AG04450 (cell line): ENCODE measurements around the gene FAM98C. TPM values are rescaled to one million over a fixed set of nuclear protein-coding genes. Genes with fewer than 3 reads are reported as not detected.

Experiments
- CTCF ChIA-PET: fragments of 300-600, 350-600 bp; formaldehyde crosslinking; extraction: SDS; loops from one replicate; lab custom pipeline; 2022; ENCODE audit warnings: antibody characterized with exemption, inconsistent platforms; lab: Charles Lee
- POLR2A ChIA-PET: fragments of 350-600 bp; formaldehyde crosslinking; extraction: SDS; loops from one replicate; lab custom pipeline; 2021; ENCODE audit warnings: antibody characterized with exemption, inconsistent platforms; lab: Yijun Ruan, JAX
- DNase-seq: peaks from one replicate; pipeline ENCODE4 v3.0.0-alpha.2; 2011; ENCODE audit warnings: low read depth, low spot score
- H3K27ac ChIP-seq: one replicate; pipeline ENCODE4 v1.5.1; 2012; ENCODE audit warnings: low read depth, low read length, control low read depth
- H3K27me3 ChIP-seq: one replicate; pipeline ENCODE4 v1.6.0; 2012; ENCODE audit warnings: low read length; ENCODE audit not compliant: control insufficient read depth, insufficient read depth
- H3K4me3 ChIP-seq: 2 replicates; pipeline ENCODE4 v1.5.1; 2011; ENCODE audit warnings: mild to moderate bottlenecking, low read depth, low read length, control low read depth
- H3K9me3 ChIP-seq: 2 replicates; pipeline ENCODE4 v1.5.1; 2012; ENCODE audit warnings: low read length; ENCODE audit not compliant: control insufficient read depth, insufficient read depth
- polyA plus RNA-seq: library from polyadenylated mRNA; depleted of rRNA; stranded (reverse); fragments of >200 nt; gene quantifications from 2 replicates; pipeline ENCODE4 v1.2.3, GENCODE V29; 2011
- TF ChIP-seq, protein P1 (sequence below): IDR thresholded peaks from 2 replicates; pipeline ENCODE4 v1.5.1; 2011; ENCODE audit warnings: low read depth, low read length, control low read depth, inconsistent platforms

The FAM98C gene
- polyA plus RNA-seq, 1 experiment = 5.0 TPM

DNA sequence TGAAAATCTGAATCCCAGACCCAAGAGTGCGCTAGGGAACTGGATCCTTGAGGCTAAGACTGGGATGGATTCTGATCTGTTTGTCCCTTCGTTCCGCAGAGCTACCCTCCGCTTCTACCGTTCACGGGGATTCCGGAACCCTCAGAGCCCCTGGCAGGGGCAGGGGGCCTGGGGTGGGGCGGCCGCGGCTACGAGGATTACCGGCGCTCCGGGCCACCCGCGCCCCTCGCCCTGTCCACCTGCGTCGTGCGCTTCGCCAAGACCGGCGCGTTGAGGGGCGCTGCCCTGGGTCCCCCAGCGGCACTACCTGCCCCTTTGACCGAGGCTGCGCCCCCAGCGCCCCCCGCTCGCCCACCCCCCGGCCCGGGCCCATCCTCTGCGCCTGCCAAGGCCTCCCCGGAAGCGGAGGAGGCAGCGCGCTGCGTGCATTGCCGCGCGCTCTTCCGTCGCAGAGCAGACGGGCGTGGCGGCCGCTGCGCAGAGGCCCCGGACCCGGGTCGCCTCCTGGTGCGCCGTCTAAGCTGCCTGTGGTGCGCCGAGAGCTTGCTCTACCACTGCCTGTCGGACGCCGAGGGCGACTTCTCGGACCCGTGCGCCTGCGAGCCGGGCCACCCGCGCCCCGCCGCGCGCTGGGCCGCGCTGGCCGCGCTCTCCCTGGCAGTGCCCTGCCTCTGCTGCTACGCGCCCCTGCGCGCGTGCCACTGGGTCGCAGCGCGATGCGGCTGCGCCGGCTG lies 7.3 kb upstream of the FAM98C start:
- TF ChIP-seq, protein P1, sequence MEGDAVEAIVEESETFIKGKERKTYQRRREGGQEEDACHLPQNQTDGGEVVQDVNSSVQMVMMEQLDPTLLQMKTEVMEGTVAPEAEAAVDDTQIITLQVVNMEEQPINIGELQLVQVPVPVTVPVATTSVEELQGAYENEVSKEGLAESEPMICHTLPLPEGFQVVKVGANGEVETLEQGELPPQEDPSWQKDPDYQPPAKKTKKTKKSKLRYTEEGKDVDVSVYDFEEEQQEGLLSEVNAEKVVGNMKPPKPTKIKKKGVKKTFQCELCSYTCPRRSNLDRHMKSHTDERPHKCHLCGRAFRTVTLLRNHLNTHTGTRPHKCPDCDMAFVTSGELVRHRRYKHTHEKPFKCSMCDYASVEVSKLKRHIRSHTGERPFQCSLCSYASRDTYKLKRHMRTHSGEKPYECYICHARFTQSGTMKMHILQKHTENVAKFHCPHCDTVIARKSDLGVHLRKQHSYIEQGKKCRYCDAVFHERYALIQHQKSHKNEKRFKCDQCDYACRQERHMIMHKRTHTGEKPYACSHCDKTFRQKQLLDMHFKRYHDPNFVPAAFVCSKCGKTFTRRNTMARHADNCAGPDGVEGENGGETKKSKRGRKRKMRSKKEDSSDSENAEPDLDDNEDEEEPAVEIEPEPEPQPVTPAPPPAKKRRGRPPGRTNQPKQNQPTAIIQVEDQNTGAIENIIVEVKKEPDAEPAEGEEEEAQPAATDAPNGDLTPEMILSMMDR = no peak
- Histone ChIP-seq H3K4me3 (no peak overlapping the region), H3K27me3 (no peaks in the 10 kb centered on the region), H3K9me3 (peaks cover 7% of the 10 kb centered on the region; the same call in 1 of the 2 replicates), H3K27ac (no peak overlapping the region)
- POLR2A ChIA-PET = no interaction called here
- DNase-seq = no peak
- CTCF ChIA-PET = interaction anchor here (0.6 kb wide), 1 partner anchor 238 kb away, joined by 5 read pairs; no protein-coding TSS in a partner anchor

DNA sequence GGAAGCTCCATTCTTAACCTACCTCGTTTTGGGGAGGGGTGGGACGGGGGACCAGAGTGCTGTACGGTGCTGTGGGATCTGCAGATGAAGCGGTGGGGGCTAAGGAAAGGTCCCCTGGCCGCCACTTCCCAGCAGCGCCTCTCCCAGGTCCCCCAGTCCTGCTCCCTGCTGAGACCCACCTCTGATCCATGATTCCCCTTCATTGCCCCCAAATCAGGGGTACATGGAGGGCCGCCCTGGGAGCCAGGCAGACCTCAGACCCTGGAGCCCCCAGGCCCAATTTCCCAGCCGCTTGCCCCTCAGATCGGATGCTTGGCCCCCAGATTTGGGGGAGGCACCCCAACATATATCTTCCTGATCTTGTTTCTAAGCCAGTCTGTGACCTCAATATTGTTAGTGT lies 3.8 kb upstream of the FAM98C start:
- Histone ChIP-seq H3K4me3 (no peak overlapping the region), H3K27ac (no peak overlapping the region), H3K9me3 (peaks cover 7% of the 10 kb centered on the region; the same call in 1 of the 2 replicates), H3K27me3 (no peaks in the 10 kb centered on the region)
- ChIA-PET CTCF (interaction anchor here (0.6 to 1.6 kb wide), 2 partner anchors 9 to 162 kb away, joined by 3 to 6 read pairs; no protein-coding TSS in a partner anchor), POLR2A (no interaction called here)
- DNase-seq = no peak
- TF ChIP-seq, protein P1 = no peak

DNA sequence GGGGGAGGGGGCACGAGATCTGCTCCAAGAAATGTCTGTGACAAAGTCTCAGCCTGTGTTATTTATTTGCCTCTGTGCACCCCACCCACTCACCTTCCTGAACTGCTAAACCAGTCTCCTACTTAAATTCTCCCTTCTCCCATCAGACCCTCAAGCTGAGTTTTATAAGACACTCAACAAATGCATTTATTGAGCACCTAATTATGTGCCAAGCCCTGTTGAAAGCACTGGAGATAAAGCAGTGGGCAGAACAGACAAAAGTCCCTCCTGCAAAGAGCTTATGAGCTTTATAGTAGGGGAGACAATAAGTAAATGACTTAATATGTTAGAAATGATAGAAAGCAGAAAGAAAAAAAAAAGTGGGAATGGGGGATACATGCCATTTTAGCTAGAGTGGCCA lies 3.4 kb upstream of the FAM98C start:
- Histone ChIP-seq H3K27me3 (no peaks in the 10 kb centered on the region), H3K9me3 (peaks cover 5% of the 10 kb centered on the region; the same call in 1 of the 2 replicates), H3K27ac (no peak overlapping the region), H3K4me3 (no peak overlapping the region)
- ChIA-PET CTCF (interaction anchor here (0.6 to 1.6 kb wide), 3 partner anchors 10 to 531 kb away, joined by 3 to 6 read pairs (median 5); partner anchors contain the start of genes MRPS12 and SARS2), POLR2A (no interaction called here)
- DNase-seq = no peak
- TF ChIP-seq, protein P1 = no peak

DNA sequence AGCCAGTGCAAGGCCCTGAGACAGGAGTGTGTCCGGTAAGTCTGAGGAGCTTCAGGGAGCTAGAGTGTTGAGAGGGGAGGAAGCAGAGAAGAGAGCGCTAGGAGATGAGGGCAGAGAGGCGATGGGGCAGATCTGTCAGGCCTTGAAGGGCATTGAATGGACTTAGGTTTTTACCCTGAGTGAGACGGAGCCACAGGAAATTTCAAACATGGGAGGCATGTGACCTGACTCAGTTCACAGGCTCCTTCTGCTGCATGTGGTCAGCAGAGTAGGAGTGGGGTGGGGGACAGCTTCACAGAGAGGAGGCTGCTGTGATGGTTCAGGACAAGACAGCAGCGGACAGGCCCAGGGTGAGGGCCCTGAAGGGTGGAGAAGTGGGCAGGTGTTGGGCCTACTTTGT lies 2.5 kb upstream of the FAM98C start:
- TF ChIP-seq, protein P1 = no peak
- no peak overlapping the region for H3K27ac ChIP-seq
- no peaks in the 10 kb centered on the region for H3K9me3 ChIP-seq
- no peak overlapping the region for H3K4me3 ChIP-seq
- H3K27me3 ChIP-seq = no peaks in the 10 kb centered on the region
- no peak for DNase-seq
- POLR2A ChIA-PET = no interaction called here
- CTCF ChIA-PET = interaction anchor here (1.2 to 1.6 kb wide), 2 partner anchors 11 to 530 kb away, joined by 5 to 6 read pairs; partner anchors contain the start of genes MRPS12 and SARS2

DNA sequence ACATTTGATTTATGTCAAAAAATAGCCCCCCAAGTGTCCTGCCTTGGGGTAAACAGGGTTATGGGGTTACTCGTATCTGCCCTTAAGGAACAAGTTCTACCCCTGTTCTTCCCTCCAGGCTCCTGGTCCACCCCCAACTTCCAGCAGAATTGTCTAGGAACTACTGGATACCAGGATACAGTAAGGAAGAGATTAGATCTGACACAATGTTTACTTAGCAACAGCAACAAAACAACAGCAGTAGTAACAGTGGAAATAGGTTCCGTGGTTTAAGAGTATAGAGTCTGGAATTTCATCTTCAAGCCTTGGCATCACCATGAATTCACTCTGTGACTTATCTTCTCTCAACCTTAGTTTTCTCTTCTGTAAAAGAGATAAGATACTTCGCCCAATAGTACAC lies 1.7 kb upstream of the FAM98C start:
- CTCF ChIA-PET = no interaction called here
- H3K4me3 ChIP-seq = no peak overlapping the region
- no peak for DNase-seq
- TF ChIP-seq, protein P1 = no peak
- H3K9me3 ChIP-seq = no peaks in the 10 kb centered on the region
- POLR2A ChIA-PET = no interaction called here
- no peaks in the 10 kb centered on the region for H3K27me3 ChIP-seq
- no peak overlapping the region for H3K27ac ChIP-seq
